HEK293 (cell line): Measurements from ENCODE around the gene PTRHD1.

Experiments
- CTCF ChIA-PET: fragments of 350-600 bp; formaldehyde crosslinking; extraction: SDS; loops from one replicate; lab custom pipeline; 2021; ENCODE audit warnings: antibody characterized with exemption; lab: Yijun Ruan, JAX
- POLR2A ChIA-PET: fragments of 300-600 bp; formaldehyde crosslinking; extraction: SDS; loops from one replicate; lab custom pipeline; 2020; ENCODE audit warnings: antibody characterized with exemption, inconsistent platforms; lab: Yijun Ruan, JAX
- H3K27ac ChIP-seq: fragments of 200-500 bp; sonication (Bioruptor generic); 2 replicates; pipeline ENCODE4 v1.5.1; 2014; ENCODE audit warnings: low read depth, low read length, control low read depth, inconsistent platforms; ENCODE audit errors: extremely low read depth
- H3K36me3 ChIP-seq, 2 experiments: fragments of 200-500 bp in 1 of 2; sonication (Bioruptor generic) in 1 of 2; 1 replicate in 1 of 2; 2 replicates in 1 of 2; pipeline ENCODE4 v1.5.1; 2014 to 2017; ENCODE audit warnings: inconsistent platforms in 2 of 2, low read length in 2 of 2; ENCODE audit not compliant: control insufficient read depth in 2 of 2, insufficient read depth in 1 of 2
- H3K4me1 ChIP-seq: fragments of 200-500 bp; sonication (Bioruptor generic); 2 replicates; pipeline ENCODE4 v1.5.1; 2014; ENCODE audit warnings: mild to moderate bottlenecking, low read length, inconsistent platforms; ENCODE audit not compliant: control insufficient read depth, insufficient read depth
- H3K4me3 ChIP-seq: 2 replicates; pipeline ENCODE4 v1.5.1; 2011; ENCODE audit warnings: low read depth, mild to moderate bottlenecking, control low read depth, low read length, moderate library complexity
- H3K9me3 ChIP-seq: fragments of 200-500 bp; sonication (Bioruptor generic); 2 replicates; pipeline ENCODE4 v1.5.1; 2014; ENCODE audit warnings: low read depth, low read length, inconsistent platforms; ENCODE audit not compliant: control insufficient read depth, insufficient read depth
- BCL11A ChIP-seq: fragments of 450-650 bp; formaldehyde crosslinking; IDR thresholded peaks from 2 replicates; pipeline ENCODE4 v1.5.1; 2016; ENCODE audit warnings: low read depth, missing biosample characterization, missing genetic modification characterization
- FEZF1 ChIP-seq: fragments of 450-650 bp; formaldehyde crosslinking; IDR thresholded peaks from 2 replicates; pipeline ENCODE4 v1.5.1; 2016; ENCODE audit warnings: missing biosample characterization, missing genetic modification characterization
- IKZF3 ChIP-seq: fragments of 450-650 bp; IDR thresholded peaks from 2 replicates; pipeline ENCODE4 v1.5.0; 2018; ENCODE audit warnings: missing biosample characterization, mild to moderate bottlenecking, missing genetic modification characterization, moderate library complexity
- INSM2 ChIP-seq: fragments of 450-650 bp; formaldehyde crosslinking; IDR thresholded peaks from 2 replicates; pipeline ENCODE4 v1.5.1; 2016; ENCODE audit warnings: missing biosample characterization, missing genetic modification characterization
- KLF1 ChIP-seq: fragments of 450-650 bp; formaldehyde crosslinking; IDR thresholded peaks from 2 replicates; pipeline ENCODE4 v1.5.1; 2016; ENCODE audit warnings: missing biosample characterization, missing genetic modification characterization
- MZF1 ChIP-seq: fragments of 450-650 bp; formaldehyde crosslinking; IDR thresholded peaks from 2 replicates; pipeline ENCODE4 v1.5.1; 2017; ENCODE audit warnings: missing biosample characterization, missing genetic modification characterization, borderline replicate concordance
- OSR2 ChIP-seq: fragments of 450-650 bp; formaldehyde crosslinking; IDR thresholded peaks from 2 replicates; pipeline ENCODE4 v1.5.1; 2016; ENCODE audit warnings: missing biosample characterization, missing genetic modification characterization
- ZBTB44 ChIP-seq: fragments of 450-650 bp; IDR thresholded peaks from 2 replicates; pipeline ENCODE4 v1.5.1; 2018; ENCODE audit warnings: missing biosample characterization, mild to moderate bottlenecking, missing genetic modification characterization
- ZNF148 ChIP-seq: fragments of 450-650 bp; formaldehyde crosslinking; IDR thresholded peaks from 2 replicates; pipeline ENCODE4 v1.5.0; 2017; ENCODE audit warnings: missing biosample characterization, missing genetic modification characterization, borderline replicate concordance
- ZNF175 ChIP-seq: fragments of 450-650 bp; formaldehyde crosslinking; IDR thresholded peaks from 2 replicates; pipeline ENCODE4 v1.5.1; 2016; ENCODE audit warnings: missing biosample characterization, missing genetic modification characterization
- ZNF23 ChIP-seq: fragments of 450-650 bp; formaldehyde crosslinking; IDR thresholded peaks from 2 replicates; pipeline ENCODE4 v1.5.1; 2016; ENCODE audit warnings: missing biosample characterization, missing genetic modification characterization, borderline replicate concordance
- ZNF239 ChIP-seq: fragments of 450-650 bp; formaldehyde crosslinking; IDR thresholded peaks from 2 replicates; pipeline ENCODE4 v1.5.1; 2016; ENCODE audit warnings: missing biosample characterization, missing genetic modification characterization
- ZNF280C ChIP-seq: fragments of 450-650 bp; formaldehyde crosslinking; IDR thresholded peaks from 2 replicates; pipeline ENCODE4 v1.5.1; 2016; ENCODE audit warnings: missing biosample characterization, missing genetic modification characterization
- ZNF37A ChIP-seq: fragments of 450-650 bp; IDR thresholded peaks from 2 replicates; pipeline ENCODE4 v1.5.1; 2018; ENCODE audit warnings: missing biosample characterization, missing genetic modification characterization
- ZNF423 ChIP-seq: fragments of 450-650 bp; formaldehyde crosslinking; IDR thresholded peaks from 2 replicates; pipeline ENCODE4 v1.5.1; 2016; ENCODE audit warnings: missing biosample characterization, missing genetic modification characterization
- ZNF571 ChIP-seq: fragments of 450-650 bp; formaldehyde crosslinking; IDR thresholded peaks from 2 replicates; pipeline ENCODE4 v1.5.0; 2017; ENCODE audit warnings: missing biosample characterization, missing genetic modification characterization
- ZNF580 ChIP-seq: fragments of 450-650 bp; formaldehyde crosslinking; IDR thresholded peaks from 2 replicates; pipeline ENCODE4 v1.5.1; 2016; ENCODE audit warnings: missing biosample characterization, missing genetic modification characterization
- ZNF600 ChIP-seq: fragments of 450-650 bp; formaldehyde crosslinking; IDR thresholded peaks from 2 replicates; pipeline ENCODE4 v1.5.1; 2016; ENCODE audit warnings: missing biosample characterization, missing genetic modification characterization
- ZNF624 ChIP-seq: fragments of 450-650 bp; formaldehyde crosslinking; IDR thresholded peaks from 2 replicates; pipeline ENCODE4 v1.5.1; 2017; ENCODE audit warnings: missing biosample characterization, missing genetic modification characterization
- ZNF626 ChIP-seq: fragments of 450-650 bp; sonication (Bioruptor Pico); formaldehyde crosslinking; IDR thresholded peaks from 2 replicates; pipeline ENCODE4 v1.5.1; 2018; ENCODE audit warnings: missing biosample characterization, missing genetic modification characterization, inconsistent platforms
- ZNF670 ChIP-seq: fragments of 450-650 bp; formaldehyde crosslinking; IDR thresholded peaks from 2 replicates; pipeline ENCODE4 v1.5.1; 2016; ENCODE audit warnings: missing biosample characterization, missing genetic modification characterization, low read depth
- ZNF76 ChIP-seq: fragments of 450-650 bp; formaldehyde crosslinking; IDR thresholded peaks from 2 replicates; pipeline ENCODE4; 2016; ENCODE audit warnings: low read depth, missing biosample characterization, missing genetic modification characterization, borderline replicate concordance
- ZNF792 ChIP-seq: fragments of 450-650 bp; formaldehyde crosslinking; IDR thresholded peaks from 2 replicates; pipeline ENCODE4 v1.5.1; 2016; ENCODE audit warnings: missing biosample characterization, missing genetic modification characterization
- ZSCAN23 ChIP-seq: fragments of 450-650 bp; formaldehyde crosslinking; IDR thresholded peaks from 2 replicates; pipeline ENCODE4 v1.5.1; 2016; ENCODE audit warnings: missing biosample characterization, missing genetic modification characterization

PTRHD1 gene

GRCh38 chr2:24819442-24820174, 26.4 kb upstream of the PTRHD1 start:
- CTCF ChIA-PET = interaction anchor here (0.5 to 2.3 kb wide), 3 partner anchors 199 to 414 kb away, joined by 3 to 9 read pairs (median 3); no protein-coding TSS in a partner anchor
- no peak overlapping the region for H3K27ac ChIP-seq
- TF ChIP-seq ZNF626 (no peak), ZBTB44 (tag by site-specific recombination) (no peak), ZNF600 (tag by site-specific recombination) (no peak), ZNF175 (tag by site-specific recombination) (no peak), BCL11A (tag by site-specific recombination) (no peak), OSR2 (tag by site-specific recombination) (no peak), INSM2 (tag by site-specific recombination) (no peak), ZSCAN23 (no peak), ZNF571 (tag by site-specific recombination) (no peak), ZNF280C (tag by site-specific recombination) (no peak), ZNF76 (tag by site-specific recombination) (no peak), ZNF792 (tag by site-specific recombination) (no peak), ZNF37A (tag by site-specific recombination) (no peak), KLF1 (tag by site-specific recombination) (no peak)
- H3K4me1 ChIP-seq = no peaks in the 10 kb centered on the region
- H3K4me3 ChIP-seq = no peak overlapping the region
- H3K36me3 ChIP-seq = peaks cover 31 to 96% of the 10 kb centered on the region in 2 experiments
- POLR2A ChIA-PET = no interaction called here
- H3K9me3 ChIP-seq = no peaks in the 10 kb centered on the region

GRCh38 chr2:24818721-24819167, 25.6 kb upstream of the PTRHD1 start:
- POLR2A ChIA-PET = no interaction called here
- H3K36me3 ChIP-seq = peaks cover 35 to 98% of the 10 kb centered on the region in 2 experiments
- CTCF ChIA-PET = interaction anchor here (0.8 to 2.3 kb wide), 3 partner anchors 9 to 413 kb away, joined by 3 to 9 read pairs (median 4); no protein-coding TSS in a partner anchor
- TF ChIP-seq ZNF624 (tag by site-specific recombination) (no peak), ZNF600 (tag by site-specific recombination) (no peak), ZNF23 (tag by site-specific recombination) (no peak), ZNF670 (no peak), ZNF239 (tag by site-specific recombination) (no peak), MZF1 (tag by site-specific recombination) (no peak), ZNF580 (tag by site-specific recombination) (no peak), ZNF148 (tag by site-specific recombination) (no peak), FEZF1 (tag by site-specific recombination) (no peak), IKZF3 (tag by site-specific recombination) (no peak), ZNF423 (tag by site-specific recombination) (no peak)
- H3K4me1 ChIP-seq = no peaks in the 10 kb centered on the region
- no peaks in the 10 kb centered on the region for H3K9me3 ChIP-seq
- no peak overlapping the region for H3K27ac ChIP-seq
- H3K4me3 ChIP-seq = no peak overlapping the region
